ENCODE results near the gene PFDN6. TPM values are rescaled to one million over a fixed set of nuclear protein-coding genes. Genes with fewer than 3 reads are reported as not detected.

The PFDN6 gene
- total RNA-seq, 3 donors from 2014 or later (not counting 1 experiment from before 2014, with no cell fraction given), result 19.2 to 26.5 (median 22.7) TPM

DNA sequence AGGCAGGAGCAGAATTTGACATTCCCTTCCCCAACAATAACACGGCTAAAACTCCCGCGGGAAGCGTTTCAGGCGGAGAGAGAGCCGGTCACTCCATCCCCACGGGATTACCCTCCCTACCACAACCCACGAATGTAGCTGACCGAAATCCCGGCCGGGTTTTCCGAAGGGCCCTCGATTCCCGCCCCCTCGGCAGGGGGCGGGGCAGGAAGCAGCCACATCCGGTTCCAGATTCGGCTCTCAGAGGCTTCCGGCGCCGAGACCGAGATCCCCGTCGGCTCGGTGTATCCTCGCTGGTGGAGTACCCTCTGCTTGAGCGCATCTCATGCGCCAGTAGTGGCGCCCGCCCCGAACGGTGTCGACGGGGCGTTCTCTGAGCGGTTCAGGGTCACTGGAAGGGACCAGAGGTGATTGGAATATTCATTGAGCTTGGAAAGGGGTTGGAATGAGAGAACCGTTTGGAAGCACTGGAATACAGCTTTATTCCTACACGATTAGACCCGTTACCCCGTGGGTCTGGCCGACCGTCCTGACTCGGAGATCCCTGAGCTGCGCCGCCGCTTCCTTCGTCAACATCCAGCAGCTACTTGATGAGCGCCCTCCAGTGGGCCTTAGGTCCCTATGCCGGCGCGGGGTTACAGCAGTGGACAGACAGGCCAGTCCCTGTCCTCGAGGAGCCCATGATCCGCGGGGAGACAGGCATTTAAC is 10.0 kb downstream of the PFDN6 start:
- Mint-ChIP-seq H3K9me3 (no peaks in the 10 kb centered on the region), H3K4me1 (peaks cover 36 to 63% of the 10 kb centered on the region in 2 donors), H3K36me3 (no peaks in the 10 kb centered on the region), H3K27me3 (ENCODE audit: low read depth in 2 of 2) (no peaks in the 10 kb centered on the region), H3K27ac (peak overlapping the region; percentile 99), H3K4me3 (peak overlapping the region; percentile 99)
- no peaks in the 10 kb centered on the region for H3K27me3 ChIP-seq (ENCODE audit: control insufficient read depth, insufficient read depth, low read length)
- peaks cover 34% of the 10 kb centered on the region for H3K4me1 ChIP-seq (ENCODE audit: control insufficient read depth, insufficient read depth, low read length)
- WGBS (ENCODE audit: insufficient coverage), result under 1% methylated on average over 54 of the region's 54 CpGs
- TF ChIP-seq, protein P1, sequence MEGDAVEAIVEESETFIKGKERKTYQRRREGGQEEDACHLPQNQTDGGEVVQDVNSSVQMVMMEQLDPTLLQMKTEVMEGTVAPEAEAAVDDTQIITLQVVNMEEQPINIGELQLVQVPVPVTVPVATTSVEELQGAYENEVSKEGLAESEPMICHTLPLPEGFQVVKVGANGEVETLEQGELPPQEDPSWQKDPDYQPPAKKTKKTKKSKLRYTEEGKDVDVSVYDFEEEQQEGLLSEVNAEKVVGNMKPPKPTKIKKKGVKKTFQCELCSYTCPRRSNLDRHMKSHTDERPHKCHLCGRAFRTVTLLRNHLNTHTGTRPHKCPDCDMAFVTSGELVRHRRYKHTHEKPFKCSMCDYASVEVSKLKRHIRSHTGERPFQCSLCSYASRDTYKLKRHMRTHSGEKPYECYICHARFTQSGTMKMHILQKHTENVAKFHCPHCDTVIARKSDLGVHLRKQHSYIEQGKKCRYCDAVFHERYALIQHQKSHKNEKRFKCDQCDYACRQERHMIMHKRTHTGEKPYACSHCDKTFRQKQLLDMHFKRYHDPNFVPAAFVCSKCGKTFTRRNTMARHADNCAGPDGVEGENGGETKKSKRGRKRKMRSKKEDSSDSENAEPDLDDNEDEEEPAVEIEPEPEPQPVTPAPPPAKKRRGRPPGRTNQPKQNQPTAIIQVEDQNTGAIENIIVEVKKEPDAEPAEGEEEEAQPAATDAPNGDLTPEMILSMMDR (IDR thresholded peaks at IDR 0.05), result peak; percentile 64
- DNase-seq (peak; percentile 91 to 97), ATAC-seq (peak; percentile 74 to 88 (median 79))
- no peaks in the 10 kb centered on the region for H3K9me3 ChIP-seq (ENCODE audit: control insufficient read depth, insufficient read depth, low read length)
- intact Hi-C loops (cut with micrococcal nuclease), result loop anchor here (1.0 to 2.0 kb wide), 4 partner anchors 10 to 99 kb away; partner anchors contain the start of genes B3GALT4, PFDN6, RXRB and SLC39A7
- peaks cover 43% of the 10 kb centered on the region for H3K36me3 ChIP-seq (ENCODE audit: control insufficient read depth, insufficient read depth, low read length)
- peak overlapping the region; percentile 81 for H3K4me3 ChIP-seq (ENCODE audit: low read length)
- H3K27ac ChIP-seq (ENCODE audit: low read length), result peak overlapping the region; percentile 88

DNA sequence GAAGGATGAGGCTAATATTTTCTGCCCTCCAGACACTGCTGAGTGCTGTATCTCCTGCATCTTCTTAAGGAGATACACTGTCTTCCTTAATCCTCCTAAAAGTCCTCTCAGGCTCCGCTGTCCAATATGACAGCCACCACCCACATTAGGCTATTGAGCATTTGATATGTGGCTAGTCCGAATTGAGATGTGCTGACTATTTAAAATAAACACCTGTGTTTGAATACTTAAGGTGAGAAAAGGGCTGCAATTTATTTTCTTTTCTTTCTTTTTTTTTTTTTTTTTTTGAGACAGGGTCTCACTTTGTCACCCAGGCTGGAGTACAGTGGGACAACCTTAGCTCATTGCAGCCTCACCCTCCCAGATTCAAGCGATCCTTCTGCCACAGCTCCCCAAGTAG is 12.5 kb downstream of the PFDN6 start:
- no peak overlapping the region for H3K27ac ChIP-seq (ENCODE audit: low read length)
- Mint-ChIP-seq H3K4me1 (peaks cover 43 to 72% of the 10 kb centered on the region in 2 donors), H3K36me3 (no peaks in the 10 kb centered on the region)

DNA sequence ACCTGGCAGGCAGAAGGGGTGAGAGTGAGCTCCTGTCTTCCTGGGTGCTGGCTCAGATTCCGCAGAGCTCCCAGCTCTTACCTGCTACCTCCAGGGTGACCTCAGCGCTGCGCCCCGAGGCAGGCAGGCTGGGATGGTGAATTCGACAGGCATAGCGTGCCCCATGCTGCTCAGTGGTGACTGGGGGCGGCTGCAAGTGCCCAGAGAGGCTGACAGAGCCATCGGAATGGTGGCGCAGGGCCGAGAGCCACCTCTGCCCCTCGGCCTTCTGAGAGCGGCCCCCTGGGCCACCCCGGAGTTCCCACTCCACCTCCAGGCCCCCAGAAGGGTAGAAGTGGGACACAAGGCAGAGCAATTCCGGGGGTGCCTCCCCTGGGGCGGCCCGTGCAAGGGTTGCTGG is 14.8 kb downstream of the PFDN6 start:
- no peaks in the 10 kb centered on the region for H3K9me3 ChIP-seq (ENCODE audit: control insufficient read depth, insufficient read depth, low read length)
- ATAC-seq (no peak), DNase-seq (no peak)
- no peak overlapping the region for H3K4me3 ChIP-seq (ENCODE audit: low read length)
- H3K4me1 ChIP-seq (ENCODE audit: control insufficient read depth, insufficient read depth, low read length), result peaks cover 26% of the 10 kb centered on the region
- WGBS (ENCODE audit: insufficient coverage), result 97% methylated on average over 15 of the region's 16 CpGs
- H3K27ac ChIP-seq (ENCODE audit: low read length), result no peak overlapping the region
- H3K4me1 Mint-ChIP-seq, result peaks cover 36 to 63% of the 10 kb centered on the region in 2 donors
- H3K36me3 ChIP-seq (ENCODE audit: control insufficient read depth, insufficient read depth, low read length), result peaks cover 50% of the 10 kb centered on the region
- no peaks in the 10 kb centered on the region for H3K9me3 Mint-ChIP-seq
- TF ChIP-seq, protein P1 (IDR thresholded peaks at IDR 0.05), result no peak
- intact Hi-C loops (cut with micrococcal nuclease), result no loop called here
- H3K27me3 Mint-ChIP-seq (ENCODE audit: low read depth in 2 of 2), result no peaks in the 10 kb centered on the region
- no peak overlapping the region for H3K4me3 Mint-ChIP-seq
- no peaks in the 10 kb centered on the region for H3K27me3 ChIP-seq (ENCODE audit: control insufficient read depth, insufficient read depth, low read length)
- H3K27ac Mint-ChIP-seq, result peak overlapping the region in 1 of 2 donors; percentile 65
- H3K36me3 Mint-ChIP-seq, result no peaks in the 10 kb centered on the region

More for the DNA sequence above, 12.5 kb downstream of the PFDN6 start:
- Mint-ChIP-seq H3K27ac (peak overlapping the region; percentile 99), H3K27me3 (ENCODE audit: low read depth in 2 of 2) (no peaks in the 10 kb centered on the region), H3K9me3 (no peaks in the 10 kb centered on the region), H3K4me3 (no peak overlapping the region)
- intact Hi-C loops (cut with micrococcal nuclease), result no loop called here
- DNase-seq, result no peak
- Histone ChIP-seq H3K36me3 (ENCODE audit: control insufficient read depth, insufficient read depth, low read length) (peaks cover 41% of the 10 kb centered on the region), H3K27me3 (ENCODE audit: control insufficient read depth, insufficient read depth, low read length) (no peaks in the 10 kb centered on the region), H3K9me3 (ENCODE audit: control insufficient read depth, insufficient read depth, low read length) (no peaks in the 10 kb centered on the region), H3K4me1 (ENCODE audit: control insufficient read depth, insufficient read depth, low read length) (peaks cover 39% of the 10 kb centered on the region), H3K4me3 (ENCODE audit: low read length) (no peak overlapping the region)
- TF ChIP-seq, protein P1 (IDR thresholded peaks at IDR 0.05), result no peak
- ATAC-seq, result no peak
- WGBS (ENCODE audit: insufficient coverage), result 88% methylated on average over 1 of the region's 3 CpGs
